Measurements from ENCODE around the gene KIFC1.

The KIFC1 gene

GRCh38 chr6:33431880-33432541 lies 40.4 kb downstream of the KIFC1 start:
- TF ChIP-seq CTCF (IDR thresholded peaks at IDR 0.05; ENCODE audit: insufficient read depth, low read length, missing control alignments) = no peak
- no peak for DNase-seq (ENCODE audit: low read depth, low spot score)
- POLR2A ChIA-PET = no interaction called here
- H3K4me3 ChIP-seq (ENCODE audit: low read depth, low read length) = no peak overlapping the region
- CTCF ChIA-PET = interaction anchor here (2.3 to 3.9 kb wide), 2 partner anchors 8 to 41 kb away, joined by 7 to 19 read pairs; no protein-coding TSS in a partner anchor

- H3K4me3 ChIP-seq (ENCODE audit: low read depth, low read length) = no peak overlapping the region
- no peak for TF ChIP-seq CTCF (IDR thresholded peaks at IDR 0.05; ENCODE audit: insufficient read depth, low read length, missing control alignments)
- ChIA-PET CTCF (interaction anchor here (1.8 to 2.3 kb wide), 2 partner anchors 8 to 42 kb away, joined by 7 to 8 read pairs; no protein-coding TSS in a partner anchor), POLR2A (no interaction called here)
- DNase-seq (ENCODE audit: low read depth, low spot score) = no peak
These were observed 40.9 kb downstream of the KIFC1 start for GRCh38 chr6:33432546-33432945.

GRCh38 chr6:33433001-33433543 lies 41.4 kb downstream of the KIFC1 start:
- DNase-seq (ENCODE audit: low read depth, low spot score) = no peak
- POLR2A ChIA-PET = interaction anchor here (0.9 kb wide), 1 partner anchor 44 kb away, joined by 6 read pairs; no protein-coding TSS in a partner anchor
- CTCF ChIA-PET = interaction anchor here (1.8 to 2.3 kb wide), 2 partner anchors 7 to 42 kb away, joined by 7 to 8 read pairs; no protein-coding TSS in a partner anchor
- TF ChIP-seq CTCF (IDR thresholded peaks at IDR 0.05; ENCODE audit: insufficient read depth, low read length, missing control alignments) = no peak
- no peak overlapping the region for H3K4me3 ChIP-seq (ENCODE audit: low read depth, low read length)

- POLR2A ChIA-PET = interaction anchor here (0.9 kb wide), 1 partner anchor 44 kb away, joined by 6 read pairs; no protein-coding TSS in a partner anchor
- DNase-seq (ENCODE audit: low read depth, low spot score) = no peak
- CTCF ChIA-PET = interaction anchor here (1.8 kb wide), 1 partner anchor 43 kb away, joined by 8 read pairs; no protein-coding TSS in a partner anchor
- TF ChIP-seq CTCF (IDR thresholded peaks at IDR 0.05; ENCODE audit: insufficient read depth, low read length, missing control alignments) = no peak
- no peak overlapping the region for H3K4me3 ChIP-seq (ENCODE audit: low read depth, low read length)
These were observed 42.0 kb downstream of the KIFC1 start for GRCh38 chr6:33433544-33434191.

- no peak for TF ChIP-seq CTCF (IDR thresholded peaks at IDR 0.05; ENCODE audit: insufficient read depth, low read length, missing control alignments)
- no peak overlapping the region for H3K4me3 ChIP-seq (ENCODE audit: low read depth, low read length)
- ChIA-PET CTCF (interaction anchor here (1.2 to 3.1 kb wide), 4 partner anchors 9 to 44 kb away, joined by 3 to 22 read pairs (median 4); no protein-coding TSS in a partner anchor), POLR2A (no interaction called here)
- no peak for DNase-seq (ENCODE audit: low read depth, low spot score)
These were observed 43.3 kb downstream of the KIFC1 start for GRCh38 chr6:33434961-33435360.

GRCh38 chr6:33437666-33438065 lies 46.0 kb downstream of the KIFC1 start:
- no peak for TF ChIP-seq CTCF (IDR thresholded peaks at IDR 0.05; ENCODE audit: insufficient read depth, low read length, missing control alignments)
- CTCF ChIA-PET = interaction anchor here (1.5 kb wide), 1 partner anchor 10 kb away, joined by 4 read pairs; no protein-coding TSS in a partner anchor
- DNase-seq (ENCODE audit: low read depth, low spot score) = no peak
- POLR2A ChIA-PET = interaction anchor here (0.8 kb wide), 1 partner anchor 17 kb away, joined by 3 read pairs; the partner anchor contains the start of gene ZBTB9
- H3K4me3 ChIP-seq (ENCODE audit: low read depth, low read length) = no peak overlapping the region
